GM21360 (cell line): ENCODE results near the gene FGA.
"Not testable (repeated sequence)": the region's sequence is repeated elsewhere in the genome, so short reads cannot be mapped to it uniquely, and the experiment has no call there.

Experiments
- ATAC-seq: cut with Tn5 transposase; IDR thresholded peaks from one replicate; pipeline ENCODE4 v1.9.1; 2021; ENCODE audit warnings: mild to moderate bottlenecking, moderate library complexity; ENCODE audit not compliant: unreplicated experiment

FGA gene

GRCh38 chr4:154608361-154609252 is 18.1 kb upstream of the FGA start:
- no peak for ATAC-seq

GRCh38 chr4:154606728-154607723 is 16.5 kb upstream of the FGA start:
- no peak for ATAC-seq

- ATAC-seq, result no peak
These were observed 14.2 kb upstream of the FGA start for GRCh38 chr4:154604696-154605200.

GRCh38 chr4:154603033-154603943 is 12.7 kb upstream of the FGA start:
- no peak for ATAC-seq

GRCh38 chr4:154602404-154603020 is 12.0 kb upstream of the FGA start:
- no peak for ATAC-seq

GRCh38 chr4:154597798-154598774 is 7.5 kb upstream of the FGA start:
- ATAC-seq, result no peak

GRCh38 chr4:154597281-154597680 is 6.7 kb upstream of the FGA start:
- not testable (repeated sequence) for ATAC-seq

- ATAC-seq, result no peak
These were observed 5.3 kb upstream of the FGA start for GRCh38 chr4:154595807-154596206.

GRCh38 chr4:154594343-154594742 is 3.8 kb upstream of the FGA start:
- not testable (repeated sequence) for ATAC-seq

GRCh38 chr4:154593868-154594267 is 3.3 kb upstream of the FGA start:
- no peak for ATAC-seq

- ATAC-seq, result no peak
These were observed 1.3 kb upstream of the FGA start for GRCh38 chr4:154591890-154592289.

GRCh38 chr4:154589296-154590197 is 995 bp downstream of the FGA start:
- no peak for ATAC-seq

GRCh38 chr4:154588198-154588597 is 2.3 kb downstream of the FGA start:
- ATAC-seq, result no peak

GRCh38 chr4:154586296-154587033 is 4.1 kb downstream of the FGA start:
- no peak for ATAC-seq

GRCh38 chr4:154585369-154586018 is 5.0 kb downstream of the FGA start:
- ATAC-seq, result no peak

GRCh38 chr4:154584259-154584658 is 6.3 kb downstream of the FGA start:
- ATAC-seq, result no peak
